ENCODE measurements around the gene SMYD4. TPM values are rescaled to one million over a fixed set of nuclear protein-coding genes. Genes with fewer than 3 reads are reported as not detected.

The SMYD4 gene
- total and polyA plus RNA-seq, 9 of the 15 experiments (the other 6 are each of a cell fraction or from before 2014, with no cell fraction given) = 1.3 to 10.2 (median 6.7) TPM

- DNase-seq (ENCODE audit: extremely low read depth in 1 of 4, low spot score in 3 of 4) = no peak
- no peak for FAIRE-seq
- Histone ChIP-seq H3K4me1 (replicated peaks in 1 of 2; ENCODE audit: control insufficient read depth in 2 of 2, insufficient read depth in 2 of 2, low read length in 2 of 2) (peaks cover 8 to 35% of the 10 kb centered on the region in 2 experiments; a peak in 4 of 5 replicates), H3K27me3 (ENCODE audit: control insufficient read depth in 2 of 2, insufficient read depth in 2 of 2, low read length in 2 of 2) (no peaks in the 10 kb centered on the region), H3K9me3 (replicated peaks; ENCODE audit: control insufficient read depth, insufficient read depth, low read depth, low read length) (no peaks in the 10 kb centered on the region), H2AFZ (ENCODE audit: low read depth, low read length) (no peak overlapping the region), H3K4me2 (ENCODE audit: insufficient read depth, low read length) (no peak overlapping the region), H3K9me1 (ENCODE audit: control insufficient read depth, insufficient read depth, low read length) (no peaks in the 10 kb centered on the region), H3K9ac (ENCODE audit: insufficient read depth in 1 of 2, low read depth in 2 of 2, low read length in 2 of 2) (0 out of 4 replicates have a peak overlapping the region, but pooled peaks of 1 of the 2 experiments have one; percentile 13), H4K20me1 (replicated peaks; ENCODE audit: control insufficient read depth, insufficient read depth, low read length) (no peaks in the 10 kb centered on the region), H3K4me3 (no peak overlapping the region), H3K36me3 (ENCODE audit: control insufficient read depth, insufficient read depth, low read length) (no peaks in the 10 kb centered on the region), H3K27ac (ENCODE audit: extremely low read depth, low read depth, low read length) (no peak overlapping the region), H3K79me2 (ENCODE audit: control insufficient read depth, insufficient read depth, low read length) (no peaks in the 10 kb centered on the region)
- ChIA-PET POLR2A (interaction anchor here (1.4 to 1.7 kb wide), 2 partner anchors 8 to 37 kb away, joined by 5 to 10 read pairs; partner anchors contain the start of gene SERPINF1), CTCF (ENCODE audit: low intra/inter-chr PET ratio) (interaction anchor here (0.8 kb wide), 1 partner anchor 31 kb away, joined by 4 read pairs; no protein-coding TSS in a partner anchor)
- 63% methylated on average over 13 of the region's 23 CpGs for WGBS (ENCODE audit: insufficient coverage, low coverage, missing lambda C conversion rate)
- BruUV-seq (replicated peaks) = no TSS peak
- no peak for ATAC-seq
- in situ Hi-C loops (cut with MboI) (no loop called here), intact Hi-C loops (cut with micrococcal nuclease) (no loop called here)
- TF ChIP-seq ZNF512 (tag; IDR thresholded peaks at IDR 0.05) (no peak), ZFP36 (IDR thresholded peaks at IDR 0.05; ENCODE audit: low read depth, low read length, partially characterized antibody) (peak; percentile 95), ZNF780A (CRISPR knock-in tag; IDR thresholded peaks at IDR 0.05) (no peak), BCOR (IDR thresholded peaks at IDR 0.05) (peak; percentile 85), HDAC2 (IDR thresholded peaks at IDR 0.05) (no peak), MAFF (IDR thresholded peaks at IDR 0.05; ENCODE audit: low read length) (no peak), ADNP (tag; IDR thresholded peaks at IDR 0.05) (0 out of 2 replicates have a peak, but pooled peaks have one; percentile 36), RBM25 (IDR thresholded peaks at IDR 0.05; ENCODE audit: low read depth, low read length, severe bottlenecking) (peak; percentile 85), SREBF2 (CRISPR knock-in tag; IDR thresholded peaks at IDR 0.05) (no peak), KDM1A (IDR thresholded peaks at IDR 0.05) (peak; percentile 35 to 72; a peak in 3 of 4 replicates), HIVEP1 (CRISPR knock-in tag; IDR thresholded peaks at IDR 0.05) (no peak), ZNF311 (CRISPR knock-in tag; IDR thresholded peaks at IDR 0.05) (no peak), LCOR (CRISPR knock-in tag; IDR thresholded peaks at IDR 0.05) (no peak), ZNF436 (CRISPR knock-in tag; IDR thresholded peaks at IDR 0.05) (peak; percentile 82), GTF2F1 (IDR thresholded peaks at IDR 0.05; ENCODE audit: low read depth, low read length) (no peak), ZNF639 (CRISPR knock-in tag; conservative IDR thresholded peaks at IDR 0.05 in 1 of 2, IDR thresholded peaks at IDR 0.05 in 1 of 2) (no peak), ZNF699 (CRISPR knock-in tag; IDR thresholded peaks at IDR 0.05; ENCODE audit: insufficient replicate concordance) (no peak), ZNF507 (tag; conservative IDR thresholded peaks at IDR 0.05) (no peak), ZKSCAN3 (CRISPR knock-in tag; IDR thresholded peaks at IDR 0.05) (no peak)
- TF ChIP-seq, protein P1, sequence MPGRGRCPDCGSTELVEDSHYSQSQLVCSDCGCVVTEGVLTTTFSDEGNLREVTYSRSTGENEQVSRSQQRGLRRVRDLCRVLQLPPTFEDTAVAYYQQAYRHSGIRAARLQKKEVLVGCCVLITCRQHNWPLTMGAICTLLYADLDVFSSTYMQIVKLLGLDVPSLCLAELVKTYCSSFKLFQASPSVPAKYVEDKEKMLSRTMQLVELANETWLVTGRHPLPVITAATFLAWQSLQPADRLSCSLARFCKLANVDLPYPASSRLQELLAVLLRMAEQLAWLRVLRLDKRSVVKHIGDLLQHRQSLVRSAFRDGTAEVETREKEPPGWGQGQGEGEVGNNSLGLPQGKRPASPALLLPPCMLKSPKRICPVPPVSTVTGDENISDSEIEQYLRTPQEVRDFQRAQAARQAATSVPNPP (IDR thresholded peaks at IDR 0.05; ENCODE audit: borderline replicate concordance, insufficient read depth, insufficient read length) = no peak
Measured at GRCh38 chr17:1753767-1754429, 75.8 kb downstream of the SMYD4 start.

All from K562 (cell line).